Ishikawa (cell line): ENCODE results near the gene NOL4L.

Experiments used
- CEBPB ChIP-seq: IDR thresholded peaks from 2 replicates; pipeline ENCODE4 v1.6.1; 2012
- CREB1 ChIP-seq: IDR thresholded peaks from 2 replicates; pipeline ENCODE4 v1.6.1; 2012; ENCODE audit warnings: low read depth
- EGR1 ChIP-seq: IDR thresholded peaks from 2 replicates; pipeline ENCODE4 v1.6.1; 2012
- EP300 ChIP-seq: IDR thresholded peaks from 2 replicates; pipeline ENCODE4 v1.6.1; 2012; ENCODE audit warnings: borderline replicate concordance
- FOXM1 ChIP-seq: IDR thresholded peaks from 2 replicates; pipeline ENCODE4 v1.6.1; 2012; ENCODE audit warnings: low read depth, borderline replicate concordance
- MAX ChIP-seq: IDR thresholded peaks from 2 replicates; pipeline ENCODE4 v1.6.1; 2012
- NFIC ChIP-seq: IDR thresholded peaks from 2 replicates; pipeline ENCODE4 v1.6.1; 2012
- RAD21 ChIP-seq: IDR thresholded peaks from 2 replicates; pipeline ENCODE4 v1.6.1; 2012; ENCODE audit warnings: low read depth
- REST ChIP-seq: IDR thresholded peaks from 2 replicates; pipeline ENCODE4 v1.6.1; 2012; ENCODE audit warnings: low read depth, mild to moderate bottlenecking
- TAF1 ChIP-seq: IDR thresholded peaks from 2 replicates; pipeline ENCODE4 v1.6.1; 2012; ENCODE audit warnings: low read depth, mild to moderate bottlenecking
- TCF12 ChIP-seq: IDR thresholded peaks from 2 replicates; pipeline ENCODE4 v1.6.1; 2012; ENCODE audit warnings: low read depth
- TEAD4 ChIP-seq: IDR thresholded peaks from 2 replicates; pipeline ENCODE4 v1.6.1; 2012
- USF1 ChIP-seq: IDR thresholded peaks from 2 replicates; pipeline ENCODE4 v1.6.1; 2012
- YY1 ChIP-seq: IDR thresholded peaks from 2 replicates; pipeline ENCODE4 v1.6.1; 2012; ENCODE audit warnings: low read depth
- ZBTB7A ChIP-seq: IDR thresholded peaks from 2 replicates; pipeline ENCODE4 v1.6.1; 2012; ENCODE audit warnings: low read depth

Gene NOL4L

GRCh38 chr20:32436142-32436861 lies 148.8 kb downstream of the NOL4L start:
- TF ChIP-seq TAF1 = no peak
- no peak for TF ChIP-seq FOXM1
- TF ChIP-seq USF1 = no peak
- TF ChIP-seq EGR1 = no peak
- no peak for TF ChIP-seq RAD21
- no peak for TF ChIP-seq EP300
- TF ChIP-seq YY1 = no peak
- no peak for TF ChIP-seq TCF12
- no peak for TF ChIP-seq TEAD4
- no peak for TF ChIP-seq NFIC
- no peak for TF ChIP-seq MAX

- TF ChIP-seq TEAD4 = no peak
Measured at GRCh38 chr20:32435449-32436107, 149.6 kb downstream of the NOL4L start.

- TF ChIP-seq EP300 = no peak
- TF ChIP-seq ZBTB7A = no peak
- no peak for TF ChIP-seq TAF1
- no peak for TF ChIP-seq NFIC
- TF ChIP-seq CEBPB = no peak
- no peak for TF ChIP-seq RAD21
- no peak for TF ChIP-seq MAX
- TF ChIP-seq REST = no peak
- no peak for TF ChIP-seq USF1
- no peak for TF ChIP-seq FOXM1
- no peak for TF ChIP-seq EGR1
- TF ChIP-seq CREB1 = no peak
- no peak for TF ChIP-seq TEAD4
- no peak for TF ChIP-seq YY1
- no peak for TF ChIP-seq TCF12
Measured at GRCh38 chr20:32434434-32434833, 150.7 kb downstream of the NOL4L start.

GRCh38 chr20:32433311-32434021 lies 151.7 kb downstream of the NOL4L start:
- TF ChIP-seq RAD21 (no peak), EGR1 (no peak), NFIC (no peak), CREB1 (no peak), MAX (no peak), ZBTB7A (no peak), TCF12 (no peak), EP300 (no peak), TAF1 (no peak), TEAD4 (no peak), USF1 (no peak), REST (no peak), YY1 (no peak), FOXM1 (no peak), CEBPB (no peak)
